ENCODE results near the gene MED9.

The MED9 gene

DNA sequence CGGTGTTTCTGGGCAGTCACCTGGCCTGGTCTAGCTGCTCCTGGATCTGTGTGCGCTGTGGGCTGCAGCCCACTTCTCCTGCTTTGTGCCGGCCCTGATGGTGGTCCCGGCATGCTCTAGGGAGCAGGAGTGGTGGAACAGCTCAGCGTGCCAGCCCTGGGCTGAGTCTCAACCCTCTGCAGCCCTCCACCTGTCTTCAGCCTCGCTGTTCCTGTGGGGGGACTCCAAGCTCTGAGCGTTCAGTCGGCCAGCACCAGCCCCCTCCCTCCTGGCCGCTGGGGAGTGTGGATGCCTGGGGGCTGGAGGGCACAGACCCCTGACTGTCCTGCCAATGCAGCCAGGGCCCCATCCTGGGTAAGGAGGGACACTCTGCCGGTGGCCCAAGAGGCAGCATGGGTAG is 43.1 kb downstream of the MED9 start:
- DNase-seq, result no peak

DNA sequence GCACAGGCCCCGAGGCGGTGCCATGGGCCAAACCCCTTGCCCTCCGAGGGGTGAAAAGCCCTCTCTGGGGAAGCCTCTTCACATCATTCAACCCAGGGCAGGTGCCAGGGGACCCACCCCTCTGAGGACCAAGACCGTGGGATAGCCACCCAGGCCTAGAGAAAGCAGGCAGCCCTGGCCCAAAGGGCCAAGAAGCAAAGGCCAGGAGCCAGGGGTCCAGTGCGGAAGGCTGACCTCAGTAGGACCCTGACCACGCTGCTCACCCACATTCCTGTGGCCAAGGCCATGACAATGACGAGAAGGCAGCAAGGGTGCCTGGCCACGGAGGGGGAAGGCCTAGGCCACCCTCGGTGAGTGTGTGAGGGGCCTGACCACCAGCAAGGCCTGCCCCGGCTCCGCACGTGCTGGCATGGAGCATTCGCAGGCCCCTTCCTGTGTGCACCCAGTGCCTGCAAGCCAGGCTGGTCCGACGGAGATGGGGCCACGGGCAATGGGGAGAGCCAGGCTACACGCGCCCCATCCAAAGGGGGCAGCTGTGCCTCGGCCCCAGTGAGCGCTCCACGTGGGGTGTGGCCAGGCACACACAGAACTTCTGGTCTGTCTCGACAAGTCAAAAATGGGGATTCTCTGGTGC is 43.9 kb downstream of the MED9 start:
- no peak for DNase-seq

DNA sequence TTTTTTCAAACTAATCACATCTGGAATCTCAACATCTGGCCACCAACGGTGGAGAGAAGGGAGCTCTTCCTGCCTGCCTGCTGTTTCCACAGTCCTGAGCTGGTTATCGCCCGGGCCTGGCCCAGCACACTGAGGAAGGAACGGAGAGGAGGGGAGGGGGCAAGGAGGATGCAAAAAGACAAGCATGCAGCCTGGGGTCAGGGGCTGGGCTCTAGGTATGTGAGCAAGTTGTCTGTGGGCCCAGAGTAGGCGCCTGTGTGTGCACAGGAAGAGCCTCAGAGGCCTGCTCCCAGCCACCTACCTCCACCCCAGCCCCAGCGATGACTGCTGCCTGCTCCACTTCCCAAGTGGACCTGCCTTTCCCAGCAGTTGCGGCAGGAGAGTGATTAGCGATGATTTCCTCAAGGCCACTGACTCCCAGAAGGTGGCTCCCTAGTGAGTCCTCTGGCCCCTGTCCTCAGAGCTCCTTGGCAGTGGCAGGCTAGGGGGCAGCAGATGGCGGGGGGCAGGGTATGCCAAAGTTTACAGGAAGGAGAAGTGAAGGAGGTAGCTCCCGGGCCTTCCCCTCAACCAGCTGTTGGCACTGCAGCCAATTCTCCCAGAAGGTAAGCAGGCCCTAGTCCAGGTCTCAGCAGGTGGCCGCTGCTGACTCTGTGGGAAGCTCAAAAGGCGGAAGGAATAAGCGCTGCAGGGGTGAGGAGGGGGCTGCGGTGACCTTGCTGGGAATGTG is 46.4 kb downstream of the MED9 start:
- no peak for DNase-seq

DNA sequence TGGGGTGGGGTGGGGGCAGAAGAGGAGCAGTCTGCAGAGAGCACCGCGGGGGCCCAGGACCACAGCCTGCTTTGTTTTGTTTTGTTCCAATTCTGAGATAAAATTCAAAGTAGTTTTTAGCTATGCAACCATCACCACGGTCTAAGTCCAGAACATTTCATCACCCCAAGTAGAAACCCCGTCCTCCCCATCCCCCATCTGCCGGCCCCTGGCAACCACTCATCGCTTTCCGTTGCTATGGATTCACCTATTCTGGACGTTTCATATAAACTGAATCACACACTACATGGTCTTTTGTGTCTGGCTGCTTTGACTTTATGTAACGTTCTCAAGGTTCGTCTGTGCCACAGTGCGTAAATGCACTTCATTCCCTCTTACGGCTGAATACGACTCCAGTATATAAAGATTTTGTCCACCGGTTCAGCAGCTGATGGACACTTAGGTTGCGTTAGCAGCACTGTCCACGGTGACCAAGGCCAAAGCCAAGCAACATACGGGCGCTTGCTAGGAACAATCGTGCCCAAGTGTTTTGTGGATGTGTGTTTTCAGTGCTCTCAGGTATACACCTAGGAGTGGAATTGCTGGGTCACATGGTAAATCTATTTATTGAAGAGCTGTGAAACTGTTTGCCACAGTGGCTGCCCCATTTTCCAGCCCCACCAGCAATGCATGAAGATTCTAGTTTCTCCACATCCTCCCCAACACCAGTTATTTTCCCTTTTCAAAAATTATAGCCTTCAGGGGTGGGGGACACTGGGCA is 47.1 kb downstream of the MED9 start:
- DNase-seq, result no peak

DNA sequence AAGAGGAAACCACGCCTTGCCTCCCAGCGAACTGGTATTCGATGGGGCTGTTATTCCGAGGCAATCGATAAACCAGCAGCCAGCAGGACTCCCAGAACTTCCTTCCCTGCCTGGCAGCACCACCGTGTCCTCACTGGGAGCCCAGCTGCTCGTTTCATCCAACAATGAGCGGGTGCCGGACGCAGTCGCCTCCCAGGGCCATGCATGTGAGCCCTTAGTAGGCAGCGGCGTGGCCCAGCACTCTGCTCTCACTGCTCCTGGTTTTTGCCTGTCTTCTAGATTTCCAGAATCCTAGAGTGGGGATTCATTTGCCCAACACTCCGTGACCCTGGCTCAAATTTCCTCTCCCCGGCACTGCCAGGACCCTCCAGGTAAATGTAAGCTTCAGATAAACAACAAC is 48.5 kb downstream of the MED9 start:
- no peak for DNase-seq

DNA sequence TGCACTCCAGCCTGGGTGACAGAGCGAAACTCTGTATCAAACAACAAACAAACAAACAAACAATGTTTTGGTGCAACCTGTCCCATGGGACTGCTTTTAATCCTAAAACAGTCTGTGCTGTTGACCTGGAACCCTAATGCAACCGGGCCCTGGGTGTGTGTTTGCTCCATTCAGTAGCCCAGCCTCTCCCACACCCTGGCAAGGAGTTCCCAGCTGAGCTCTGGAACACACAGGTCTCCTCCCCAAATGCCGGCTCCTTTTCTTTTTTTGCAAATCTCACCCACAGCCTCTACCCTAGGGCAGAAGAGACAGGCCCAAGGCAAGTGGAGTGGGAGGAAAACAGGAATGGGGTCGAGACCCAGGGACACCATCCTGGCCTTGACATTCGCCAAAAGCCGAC is 49.2 kb downstream of the MED9 start:
- DNase-seq, result no peak

DNA sequence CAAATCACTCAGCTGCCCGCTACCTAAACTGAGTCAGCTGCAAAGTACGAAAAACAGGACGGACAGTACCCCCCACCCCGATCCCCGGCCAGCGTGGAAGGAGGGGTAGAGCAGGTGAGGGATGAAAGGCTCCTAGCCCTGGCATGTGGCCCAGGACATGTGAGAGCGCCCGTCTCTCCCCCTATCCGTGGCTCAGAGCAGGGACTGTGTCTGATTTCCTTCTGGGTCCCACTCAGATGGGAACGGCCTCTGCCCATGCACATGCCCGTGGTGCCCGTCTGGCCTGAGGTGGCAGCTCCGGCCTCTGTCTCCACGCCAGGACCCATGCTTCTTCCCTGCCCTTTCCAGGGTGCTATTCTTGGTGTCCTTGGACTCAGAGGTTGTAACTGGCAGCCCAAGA is 49.6 kb downstream of the MED9 start:
- DNase-seq, result no peak

DNA sequence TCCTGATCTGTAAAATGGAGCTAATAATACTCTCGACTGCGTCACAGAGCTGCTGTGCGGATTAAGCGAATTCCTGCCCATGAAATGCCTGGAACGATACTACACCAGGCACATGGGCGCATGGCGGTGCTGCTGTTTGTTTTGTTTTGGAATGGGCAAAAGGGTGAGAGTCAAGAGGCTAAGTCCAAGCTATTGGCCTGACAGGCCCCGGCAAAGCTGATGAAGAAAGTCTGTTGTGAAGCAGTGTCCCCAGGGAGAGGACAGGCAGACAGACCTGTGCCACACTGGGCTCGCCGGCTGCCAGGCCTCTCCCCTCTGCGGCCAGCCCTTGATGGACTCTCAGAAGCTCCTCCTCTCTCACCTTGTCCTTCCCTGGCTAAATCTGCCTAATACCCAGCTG is 50.7 kb downstream of the MED9 start:
- DNase-seq, result no peak

DNA sequence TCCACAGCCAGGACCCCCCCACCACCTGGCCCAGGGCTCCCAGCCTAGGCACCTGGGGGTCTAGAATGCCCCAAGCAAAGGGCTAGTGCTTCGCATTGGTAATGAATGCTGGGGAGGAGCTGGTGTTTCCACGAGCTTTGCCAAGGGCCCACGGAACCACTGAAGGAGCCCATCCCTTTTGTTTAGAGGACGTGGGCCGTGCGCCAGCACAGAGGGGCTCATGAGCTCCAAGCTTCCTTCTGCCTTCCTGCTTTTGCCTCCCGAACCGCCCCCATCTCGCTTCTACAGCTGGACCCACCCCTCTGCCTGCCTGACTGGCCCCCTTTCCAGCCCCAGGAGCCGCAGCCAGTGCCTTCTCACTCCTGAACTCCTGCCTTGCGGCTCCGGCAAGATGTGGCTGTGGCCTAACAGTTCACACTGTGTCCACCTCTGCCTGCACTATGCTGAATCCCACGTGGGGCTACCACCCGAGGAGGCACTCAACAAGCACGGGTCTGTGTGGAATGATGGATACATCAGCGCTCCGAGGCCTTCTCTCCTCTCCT is 51.2 kb downstream of the MED9 start:
- DNase-seq, result no peak

DNA sequence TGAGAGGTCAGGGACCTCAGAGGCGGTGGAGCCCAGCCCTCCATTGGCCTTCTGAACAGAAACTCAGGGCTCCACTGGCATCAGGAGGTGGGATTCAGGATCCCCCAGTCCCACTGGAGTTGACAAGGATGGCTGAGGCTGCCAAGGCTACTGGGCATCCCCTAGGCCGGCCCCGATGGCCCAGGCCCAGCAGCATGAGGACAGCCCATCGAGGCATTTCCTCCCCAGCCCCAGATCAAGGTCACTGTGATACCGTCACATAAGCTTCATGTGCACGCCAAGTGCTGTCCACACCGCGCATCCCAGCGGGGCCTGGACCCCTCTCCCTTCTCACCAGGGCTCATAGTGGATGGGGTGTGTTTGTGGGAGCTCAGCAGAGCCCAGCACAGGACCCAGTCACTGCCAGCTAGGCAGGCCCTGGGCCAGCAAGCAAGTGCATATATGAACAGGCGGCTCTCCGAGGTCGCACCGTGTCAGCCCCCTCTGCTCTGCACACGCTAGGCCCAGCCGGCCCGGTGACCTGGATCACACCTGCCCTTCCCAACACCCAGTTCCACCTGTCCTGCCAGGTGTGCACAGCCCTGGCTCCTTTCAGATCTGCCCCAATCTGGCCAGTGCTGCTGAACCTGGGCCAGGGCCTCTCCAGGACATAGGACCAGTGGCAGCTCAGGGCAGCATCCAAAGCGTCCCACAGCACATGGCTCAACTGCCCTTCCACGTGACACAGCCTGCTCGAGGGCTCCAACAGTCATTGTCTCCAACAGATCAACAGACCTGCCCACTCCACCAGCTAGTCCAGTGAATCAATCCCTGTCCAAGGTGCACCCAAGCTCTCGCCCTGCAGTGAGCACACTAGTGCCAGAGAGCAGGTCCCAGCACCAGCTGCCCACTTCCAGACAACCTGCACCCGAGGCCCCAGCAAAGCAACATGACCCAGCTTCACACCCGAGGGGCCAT is 52.2 kb downstream of the MED9 start:
- no peak for DNase-seq

DNA sequence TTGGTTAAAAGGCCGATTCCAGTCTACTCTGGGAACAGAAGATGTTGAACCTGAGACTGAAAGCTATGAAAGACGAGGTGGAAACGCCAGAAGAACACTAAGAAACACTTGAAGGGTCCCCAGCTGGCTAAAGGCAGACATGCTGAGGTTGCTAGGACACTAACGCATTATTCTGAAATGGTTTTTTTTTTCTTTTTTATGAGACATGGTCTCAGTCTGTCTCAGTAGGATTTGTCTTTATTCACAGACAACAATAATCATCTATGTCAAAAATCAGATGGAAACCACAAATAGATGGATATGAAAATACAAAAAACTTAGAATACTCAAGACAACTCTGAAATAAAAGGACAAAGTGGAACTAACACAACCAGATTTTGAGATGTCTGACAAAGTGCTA is 54.4 kb downstream of the MED9 start:
- no peak for DNase-seq

DNA sequence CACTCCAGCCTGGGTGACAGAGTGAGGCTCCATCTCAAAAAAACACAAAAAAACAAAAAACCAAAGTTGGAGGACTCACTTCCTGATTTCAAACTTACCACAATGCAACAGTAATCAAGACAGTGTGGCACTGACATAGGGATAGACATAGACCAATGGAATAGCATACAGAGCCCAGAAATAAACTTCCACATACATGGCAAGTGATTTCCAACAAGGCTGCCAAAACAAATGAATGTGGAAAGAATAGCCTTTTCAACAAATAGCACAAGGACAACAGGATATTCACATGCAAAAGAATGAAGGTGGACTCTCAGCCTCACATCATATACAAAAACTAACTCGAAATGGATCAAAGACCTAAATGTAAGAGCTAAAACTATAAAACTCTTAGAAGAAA is 56.2 kb downstream of the MED9 start:
- no peak for DNase-seq

DNA sequence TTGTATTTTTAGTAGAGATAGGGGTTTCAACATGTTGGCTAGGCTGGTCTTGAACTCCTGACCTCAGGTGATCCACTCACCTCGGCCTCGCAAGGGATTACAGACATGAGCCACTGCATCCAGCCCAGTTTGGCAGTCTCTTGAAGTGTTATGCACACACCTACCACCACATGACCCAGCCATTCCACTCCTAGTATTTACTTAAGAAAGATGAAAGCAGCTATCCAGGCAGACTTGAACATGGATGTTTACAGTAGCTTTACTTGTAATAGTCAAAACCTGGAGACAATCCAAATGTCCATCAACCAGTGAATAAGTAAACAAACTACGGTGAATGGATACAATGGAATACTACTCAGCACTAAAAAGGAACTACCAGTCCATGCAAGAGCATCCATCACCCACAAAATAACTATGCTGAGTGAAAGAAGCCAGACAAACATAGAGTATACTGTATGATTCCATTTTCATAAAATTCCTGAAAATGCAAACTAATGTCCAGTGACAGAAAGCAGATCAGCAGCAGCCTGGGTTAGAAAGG is 57.2 kb downstream of the MED9 start:
- no peak for DNase-seq

DNA sequence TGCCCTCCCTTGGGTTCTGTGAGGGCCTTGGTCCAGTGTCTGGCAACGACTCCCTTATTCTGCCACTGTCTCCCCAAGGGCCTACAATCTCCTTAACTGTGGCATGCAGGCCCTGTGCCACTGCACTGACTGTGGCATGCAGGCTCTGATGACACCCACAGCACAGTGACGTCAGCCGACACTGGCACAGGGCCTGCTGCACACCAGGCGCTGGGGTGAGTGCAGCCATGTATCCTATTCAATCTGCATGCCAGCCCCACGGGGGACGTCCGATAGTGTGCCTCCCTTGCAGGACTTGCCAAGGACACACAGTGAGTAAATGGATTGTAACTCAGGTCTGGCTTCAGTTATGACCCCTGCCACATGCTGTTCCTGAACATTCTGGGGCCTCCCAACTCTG is 59.2 kb downstream of the MED9 start:
- DNase-seq, result no peak

DNA sequence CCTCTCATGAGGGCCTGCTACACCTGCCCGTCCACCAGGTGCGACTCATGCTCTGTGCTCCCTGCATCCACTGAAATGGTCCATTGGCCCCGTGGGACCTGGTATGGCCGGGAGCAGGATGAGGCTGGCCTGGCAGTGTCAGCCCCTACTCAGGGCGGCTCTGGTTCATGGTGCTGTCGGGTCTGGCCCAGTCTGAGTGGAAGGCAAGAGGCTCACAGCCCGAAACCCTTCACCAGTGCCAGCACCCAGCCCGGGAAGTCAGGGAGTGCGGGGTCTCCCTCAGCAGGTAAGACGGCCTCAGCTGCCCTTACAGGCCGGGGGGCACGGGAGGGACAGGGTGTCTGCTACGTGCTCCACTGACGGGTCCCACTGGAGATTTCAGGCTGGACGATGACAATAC is 59.9 kb downstream of the MED9 start:
- DNase-seq, result no peak

DNA sequence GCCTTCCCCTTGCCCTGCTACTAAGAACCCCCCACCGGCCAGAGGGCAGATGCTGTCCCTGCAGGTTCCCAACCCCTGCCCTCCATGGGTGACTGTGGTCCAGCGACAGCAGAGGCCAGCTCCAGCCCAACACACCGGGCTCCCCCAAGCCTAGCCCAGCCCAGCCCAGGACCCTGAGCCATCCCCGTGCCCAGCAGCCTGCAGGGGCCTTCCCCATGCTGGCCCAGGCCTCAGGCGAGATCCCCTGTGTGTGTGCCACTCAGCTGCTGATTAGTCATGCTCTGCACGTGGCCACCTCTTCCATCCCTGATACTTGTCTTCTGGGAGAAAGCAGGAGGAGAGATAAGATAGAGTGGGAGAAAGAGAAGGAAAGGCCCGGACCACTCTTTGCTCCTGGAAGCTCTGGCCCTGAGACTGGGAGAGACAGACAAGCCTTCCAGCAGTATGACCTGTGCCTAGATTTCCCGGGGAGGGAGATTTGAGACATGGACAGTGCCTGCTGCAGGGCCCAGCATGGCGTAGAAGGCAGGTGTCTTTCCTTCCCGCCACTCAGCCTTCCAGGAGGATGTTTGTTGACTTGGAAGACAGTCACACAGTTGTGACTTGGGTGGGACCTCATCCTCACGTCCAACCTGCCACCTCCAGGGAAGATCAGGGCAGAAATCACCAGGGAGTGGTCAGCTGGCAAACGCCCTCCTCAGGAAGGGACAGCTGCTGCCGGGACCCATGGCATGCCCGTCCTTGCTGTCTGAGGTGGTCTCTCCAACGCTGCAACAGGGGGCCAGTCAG is 60.7 kb downstream of the MED9 start:
- DNase-seq, result no peak

DNA sequence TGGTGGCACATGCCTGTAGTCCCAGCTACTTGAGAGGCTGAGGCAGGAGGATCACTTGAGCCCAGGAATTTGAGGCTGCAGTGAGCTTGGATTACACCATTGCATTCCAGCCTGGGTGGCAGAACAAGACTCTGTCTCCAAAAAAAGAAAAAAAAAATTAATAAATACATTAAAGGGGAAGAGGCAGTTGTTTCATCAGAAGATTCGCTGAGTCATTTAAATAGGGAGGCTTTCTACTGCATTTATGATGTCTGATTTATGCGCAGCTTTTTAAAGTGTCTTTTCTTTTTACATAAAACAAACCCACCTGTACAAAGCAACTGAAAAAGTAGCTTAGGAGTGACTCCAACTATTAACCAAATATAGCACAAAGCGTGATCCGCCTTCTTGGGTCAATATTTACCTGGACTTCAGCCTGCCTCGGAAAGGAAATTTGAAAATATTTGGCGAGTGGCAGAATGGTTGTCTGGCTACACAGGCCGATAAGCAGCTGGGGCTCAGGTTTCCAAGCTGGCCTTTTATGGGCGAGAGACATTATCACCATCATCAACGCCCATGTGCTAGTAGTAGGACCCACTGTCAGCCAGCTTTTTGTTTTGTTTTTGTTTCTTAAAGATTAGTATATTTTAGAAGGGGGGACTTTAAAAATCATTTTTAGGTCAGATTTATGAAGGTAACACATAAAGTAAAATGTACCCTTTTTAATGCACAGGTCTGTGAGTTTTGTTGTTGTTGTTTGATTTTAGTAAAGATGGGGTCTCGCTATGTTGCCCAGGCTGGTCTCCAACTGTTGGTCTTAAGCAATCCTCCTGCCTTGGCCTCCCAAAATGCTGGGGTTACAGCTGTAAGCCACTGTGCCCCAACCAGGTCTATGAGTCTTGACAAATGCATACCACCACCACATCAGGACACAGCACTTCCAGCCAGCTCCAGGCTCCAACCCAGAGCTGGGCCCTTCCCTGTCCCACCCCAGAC is 61.9 kb downstream of the MED9 start:
- DNase-seq, result no peak

DNA sequence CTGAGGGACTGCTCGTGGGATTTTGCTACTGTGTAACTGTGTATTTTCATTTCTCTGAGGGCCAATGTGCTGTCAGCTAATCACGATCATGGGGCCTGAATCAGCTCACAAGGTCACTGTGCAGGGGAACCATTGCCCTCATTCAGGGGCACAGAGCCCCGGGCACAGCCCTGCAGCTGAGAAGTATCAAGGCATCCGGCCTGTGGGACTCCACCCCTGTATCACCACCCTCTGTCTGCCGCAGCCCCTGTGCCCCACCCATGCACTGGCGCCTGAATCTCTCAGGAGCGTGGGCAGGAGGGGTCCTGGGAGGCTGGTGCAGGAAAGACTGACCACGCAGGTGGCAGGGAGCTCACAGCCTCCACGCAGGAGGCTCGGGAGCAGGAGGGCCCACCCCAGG is 62.8 kb downstream of the MED9 start:
- no peak for DNase-seq

DNA sequence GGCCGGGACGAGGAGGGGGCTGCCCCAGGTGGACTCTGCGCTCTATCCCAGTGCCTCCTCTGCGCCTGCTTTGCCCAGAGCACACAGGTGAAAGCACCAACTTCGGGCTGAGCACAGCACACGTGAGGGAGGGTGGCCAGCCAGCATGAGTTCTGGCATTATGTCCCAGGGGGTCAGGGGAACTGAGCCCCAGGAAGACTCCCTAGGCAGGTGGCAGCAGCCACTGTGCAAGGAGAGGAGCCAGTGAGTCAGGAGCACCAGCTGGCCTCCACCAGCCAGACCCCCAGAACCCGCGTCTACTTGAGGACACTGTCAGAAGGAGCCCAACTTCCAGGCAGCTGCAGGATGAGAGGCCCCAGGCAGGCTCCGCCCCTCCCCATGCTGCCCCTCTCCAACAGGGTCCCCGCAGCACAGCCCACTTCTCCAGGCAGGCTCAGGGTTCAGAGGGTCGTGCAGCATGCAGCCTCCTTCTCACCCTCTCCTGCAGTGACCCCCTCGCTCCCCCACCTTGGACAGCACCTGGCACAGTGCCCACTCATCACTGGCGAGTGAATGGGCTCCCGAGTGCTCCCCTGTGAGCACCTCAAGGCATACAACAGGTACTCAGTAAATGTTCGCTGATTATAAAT is 63.6 kb downstream of the MED9 start:
- DNase-seq, result no peak

All from GF-D8 (cell line).